Measurements from ENCODE around the gene OR13D1. TPM values are rescaled to one million over a fixed set of nuclear protein-coding genes. Genes with fewer than 3 reads are reported as not detected.

OR13D1 gene
- polyA plus RNA-seq, 1 of the 3 experiments (the other 2 are of a cell fraction) = not detected

GRCh38 chr9:104675611-104676010 is 18.7 kb upstream of the OR13D1 start:
- Histone ChIP-seq H3K79me2 (ENCODE audit: insufficient read depth) (no peaks in the 10 kb centered on the region), H2AFZ (ENCODE audit: low read depth) (no peak overlapping the region), H4K20me1 (ENCODE audit: insufficient read depth) (no peaks in the 10 kb centered on the region), H3K27ac (ENCODE audit: low read depth in 2 of 2, low read length in 1 of 2) (no peak overlapping the region), H3K4me1 (ENCODE audit: control insufficient read depth in 1 of 2, insufficient read depth in 2 of 2, low read depth in 1 of 2, low read length in 1 of 2) (no peaks in the 10 kb centered on the region), H3F3A (replicated peaks; ENCODE audit: insufficient read depth) (no peaks in the 10 kb centered on the region), H3K36me3 (replicated peaks in 1 of 2; ENCODE audit: control insufficient read depth in 1 of 2, insufficient read depth in 2 of 2, low read length in 1 of 2) (no peaks in the 10 kb centered on the region), H3K9me2 (0 out of 2 replicates have a peak, but pooled peaks cover 4% of the 10 kb centered on the region), H3K27me3 (ENCODE audit: insufficient read depth) (no peaks in the 10 kb centered on the region), H3K4me2 (no peak overlapping the region), H3K9ac (no peak overlapping the region), H3K4me3 (ENCODE audit: low read depth in 2 of 2, low read length in 1 of 2) (no peak overlapping the region), H3K9me3 (no peaks in the 10 kb centered on the region)
- TF ChIP-seq GABPA (IDR thresholded peaks at IDR 0.05; ENCODE audit: low read depth) = no peak
- no peak for TF ChIP-seq MAX (IDR thresholded peaks at IDR 0.05; ENCODE audit: low read depth)
- TF ChIP-seq FOXM1 (IDR thresholded peaks at IDR 0.05; ENCODE audit: low read depth) = no peak
- no peak for TF ChIP-seq USF1 (IDR thresholded peaks at IDR 0.05; ENCODE audit: borderline replicate concordance, low read depth)
- POLR2A ChIA-PET = no interaction called here
- WGBS (ENCODE audit: low lambda C conversion rate) = 3% methylated on average over 2 of the region's 2 CpGs
- no peak for DNase-seq
- CTCF ChIA-PET = no interaction called here

- CTCF ChIA-PET = interaction anchor here (0.8 kb wide), 1 partner anchor 36 kb away, joined by 3 read pairs; no protein-coding TSS in a partner anchor
Observed at GRCh38 chr9:104682642-104683041, 11.7 kb upstream of the OR13D1 start.

More at GRCh38 chr9:104682642-104683041, 11.7 kb upstream of the OR13D1 start:
- no peak overlapping the region for H2AFZ ChIP-seq (ENCODE audit: low read depth)
- no peaks in the 10 kb centered on the region for H3K9me2 ChIP-seq
- H3K27me3 ChIP-seq (ENCODE audit: insufficient read depth) = no peaks in the 10 kb centered on the region
- peak; percentile 67 for TF ChIP-seq CTCF (IDR thresholded peaks at IDR 0.05)
- TF ChIP-seq JUND (IDR thresholded peaks at IDR 0.05) = no peak
- no peak for TF ChIP-seq RFX5 (IDR thresholded peaks at IDR 0.05; ENCODE audit: low read length)
- no peak for TF ChIP-seq NFIC (IDR thresholded peaks at IDR 0.05; ENCODE audit: borderline replicate concordance)
- no peak for TF ChIP-seq USF2 (IDR thresholded peaks at IDR 0.05; ENCODE audit: borderline replicate concordance, low read depth, low read length)
- TF ChIP-seq EZH2phosphoT487 (IDR thresholded peaks at IDR 0.05; ENCODE audit: borderline replicate concordance, low read depth) = no peak
- TF ChIP-seq RAD21 (IDR thresholded peaks at IDR 0.05; ENCODE audit: low read length) = peak; percentile 82
- TF ChIP-seq IRF3 (IDR thresholded peaks at IDR 0.05; ENCODE audit: low read depth, low read length) = no peak
- TF ChIP-seq SIN3A (IDR thresholded peaks at IDR 0.05; ENCODE audit: borderline replicate concordance, low read depth, low read length) = no peak
- no peak for TF ChIP-seq GABPA (IDR thresholded peaks at IDR 0.05; ENCODE audit: low read depth)
- TF ChIP-seq TCF12 (IDR thresholded peaks at IDR 0.05) = no peak
- peak; percentile 46; the same call in 1 of the 2 replicates for TF ChIP-seq SMC3 (IDR thresholded peaks at IDR 0.05; ENCODE audit: low read depth, low read length)
- TF ChIP-seq FOXJ3 (CRISPR knock-in tag; IDR thresholded peaks at IDR 0.05) = no peak
- TF ChIP-seq GATA2 (CRISPR knock-in tag; IDR thresholded peaks at IDR 0.05) = no peak
- no peak for TF ChIP-seq FOXM1 (IDR thresholded peaks at IDR 0.05; ENCODE audit: low read depth)
- TF ChIP-seq YY1 (IDR thresholded peaks at IDR 0.05; ENCODE audit: low read depth) = no peak
- peak; percentile 27; the same call in 1 of the 2 replicates for TF ChIP-seq USF1 (IDR thresholded peaks at IDR 0.05; ENCODE audit: borderline replicate concordance, low read depth)
- no peak for TF ChIP-seq TEAD4 (IDR thresholded peaks at IDR 0.05; ENCODE audit: borderline replicate concordance, insufficient read depth)
- no peak for TF ChIP-seq RCOR1 (IDR thresholded peaks at IDR 0.05; ENCODE audit: low read length)
- no peak for TF ChIP-seq NRF1 (IDR thresholded peaks at IDR 0.05; ENCODE audit: low read depth, low read length)
- no peaks in the 10 kb centered on the region for H4K20me1 ChIP-seq (ENCODE audit: insufficient read depth)
- no peak overlapping the region for H3K27ac ChIP-seq (ENCODE audit: low read depth in 2 of 2, low read length in 1 of 2)
- H3K4me1 ChIP-seq (ENCODE audit: control insufficient read depth in 1 of 2, insufficient read depth in 2 of 2, low read depth in 1 of 2, low read length in 1 of 2) = no peaks in the 10 kb centered on the region
- no peak overlapping the region for H3K4me3 ChIP-seq (ENCODE audit: low read depth in 2 of 2, low read length in 1 of 2)
- no peaks in the 10 kb centered on the region for H3K79me2 ChIP-seq (ENCODE audit: insufficient read depth)
- no peaks in the 10 kb centered on the region for H3F3A ChIP-seq (replicated peaks; ENCODE audit: insufficient read depth)
- 8% methylated on average over 3 of the region's 3 CpGs for WGBS (ENCODE audit: low lambda C conversion rate)
- H3K9me3 ChIP-seq = no peaks in the 10 kb centered on the region
- no peak overlapping the region for H3K4me2 ChIP-seq
- H3K36me3 ChIP-seq (replicated peaks in 1 of 2; ENCODE audit: control insufficient read depth in 1 of 2, insufficient read depth in 2 of 2, low read length in 1 of 2) = no peaks in the 10 kb centered on the region
- POLR2A ChIA-PET = no interaction called here
- H3K9ac ChIP-seq = no peak overlapping the region
- peak; percentile 25 for DNase-seq

Data from SK-N-SH (cell line).